Stimulated activated CD4-positive, alpha-beta T cell treated with anti-CD3 and anti-CD28 coated beads, Interleukin-12 subunit alpha, Interleukin-12 subunit beta, amount 100 ng/mL, for 4 hours (primary cell): ENCODE data around the gene EAF1.
"Not testable (repeated sequence)": the region's sequence is repeated elsewhere in the genome, so short reads cannot be mapped to it uniquely, and the experiment has no call there.

Experiments used
- DNase-seq: peaks from one replicate; pipeline ENCODE4 v3.0.0-alpha.2; 2020

The EAF1 gene

DNA sequence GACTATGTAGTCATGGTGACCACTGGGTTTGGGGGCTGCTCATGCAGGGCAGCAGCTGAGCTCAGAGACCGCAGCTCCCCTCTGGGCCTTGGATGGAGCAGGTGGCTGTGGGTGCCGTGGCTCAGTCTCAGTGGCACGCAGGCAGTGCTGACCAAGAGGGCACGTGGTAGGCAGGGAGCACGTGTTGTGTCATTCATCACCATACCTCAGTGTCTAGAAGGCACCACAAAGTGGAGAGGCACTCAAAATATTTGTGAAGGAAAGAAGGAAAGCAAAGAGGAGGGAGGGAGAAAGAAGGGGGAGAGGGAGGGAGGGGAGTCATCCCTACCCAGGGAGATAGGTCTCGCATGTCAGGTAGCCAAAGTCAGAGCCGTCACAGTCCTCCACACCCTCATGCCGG, 26.1 kb downstream of the EAF1 start:
- DNase-seq = no peak

DNA sequence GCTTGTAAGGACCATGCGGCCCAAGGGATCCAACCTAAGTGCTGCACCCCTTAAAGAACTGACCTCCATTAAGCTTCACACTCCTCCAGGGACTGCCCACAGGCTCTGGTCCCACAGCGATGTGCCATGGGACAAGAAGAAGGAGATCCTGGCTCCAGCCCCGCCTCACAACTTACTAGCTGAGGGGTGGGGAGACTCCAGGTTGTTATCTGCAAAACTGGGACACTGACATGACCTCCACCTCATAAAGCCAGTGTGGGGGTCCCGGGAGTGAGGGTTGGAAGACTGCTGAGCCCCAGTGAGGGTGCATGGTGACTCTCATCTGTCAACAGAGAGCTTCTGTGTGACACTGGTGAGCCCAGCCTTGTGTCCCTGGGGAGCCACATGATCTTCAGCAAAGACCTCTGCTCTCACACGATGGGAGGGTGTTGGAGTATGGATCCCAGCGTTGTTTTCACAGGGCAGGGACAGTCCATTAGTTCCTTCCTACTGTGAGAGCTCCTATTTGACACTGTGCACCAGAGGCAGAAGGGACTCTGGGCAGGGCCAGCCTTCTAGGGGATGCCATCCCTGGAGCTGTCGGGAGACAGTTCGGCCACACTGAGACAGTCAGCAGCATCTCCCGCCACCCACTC, 26.7 kb downstream of the EAF1 start:
- no peak for DNase-seq

- no peak for DNase-seq
These were observed 27.6 kb downstream of the EAF1 start for GRCh38 chr3:15454965-15455364.

DNA sequence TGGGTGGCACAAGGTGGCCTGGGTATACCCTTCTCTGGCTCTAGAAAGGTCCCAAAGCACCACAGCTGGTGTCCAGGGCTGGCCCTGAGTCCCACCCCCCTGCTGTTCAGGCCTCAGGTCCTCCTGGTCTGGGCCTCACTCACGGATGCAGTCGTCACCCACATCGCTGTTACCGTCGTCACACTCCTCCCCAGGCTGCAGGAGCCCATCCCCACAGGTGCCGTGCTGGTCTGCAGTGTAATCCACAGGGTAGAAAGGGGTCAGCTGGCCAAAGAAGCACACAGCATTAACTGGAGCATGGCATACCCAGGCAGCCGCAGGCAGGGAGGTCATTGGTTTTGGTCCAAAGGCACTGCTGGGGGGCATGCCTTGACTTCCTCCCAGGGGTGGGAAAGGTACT, 28.4 kb downstream of the EAF1 start:
- no peak for DNase-seq

DNA sequence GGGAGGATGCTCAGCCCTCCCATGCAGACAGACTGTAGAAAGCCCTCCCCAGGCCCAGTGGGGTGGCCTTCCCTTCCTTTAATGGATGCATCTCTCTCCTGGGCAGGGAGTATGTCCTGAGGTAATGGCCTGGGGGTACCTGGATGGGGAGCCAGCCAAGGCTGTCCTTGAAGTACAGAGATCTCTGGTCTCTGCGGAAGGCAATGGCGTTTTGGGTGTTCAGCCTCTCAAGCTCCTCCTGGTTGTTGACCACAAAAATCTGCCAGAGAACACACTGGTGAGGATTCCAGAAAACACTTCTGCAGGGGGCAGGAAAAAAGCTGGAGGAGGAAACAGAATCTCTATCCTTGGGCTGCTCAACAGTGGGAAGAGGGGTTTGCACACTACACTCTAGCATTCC, 28.9 kb downstream of the EAF1 start:
- no peak for DNase-seq

DNA sequence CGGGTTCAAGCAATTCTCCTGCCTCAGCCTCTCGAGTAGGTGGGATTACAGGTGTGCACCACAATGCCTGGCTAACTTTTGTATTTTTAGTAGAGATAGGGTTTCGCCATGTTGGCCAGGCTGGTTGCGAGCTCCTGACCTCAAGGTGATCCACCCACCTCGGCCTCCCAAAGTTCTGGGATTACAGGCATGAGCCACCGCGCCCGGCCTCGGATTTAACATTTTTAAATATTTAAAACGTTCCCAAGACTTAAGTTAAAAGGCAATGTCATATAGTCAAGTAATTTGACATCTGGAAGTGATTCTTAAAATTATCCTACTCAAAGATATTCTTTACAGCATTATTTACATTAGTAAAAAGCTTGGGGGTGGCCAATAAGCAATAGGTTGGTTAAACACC, 29.5 kb downstream of the EAF1 start:
- not testable (repeated sequence) for DNase-seq

DNA sequence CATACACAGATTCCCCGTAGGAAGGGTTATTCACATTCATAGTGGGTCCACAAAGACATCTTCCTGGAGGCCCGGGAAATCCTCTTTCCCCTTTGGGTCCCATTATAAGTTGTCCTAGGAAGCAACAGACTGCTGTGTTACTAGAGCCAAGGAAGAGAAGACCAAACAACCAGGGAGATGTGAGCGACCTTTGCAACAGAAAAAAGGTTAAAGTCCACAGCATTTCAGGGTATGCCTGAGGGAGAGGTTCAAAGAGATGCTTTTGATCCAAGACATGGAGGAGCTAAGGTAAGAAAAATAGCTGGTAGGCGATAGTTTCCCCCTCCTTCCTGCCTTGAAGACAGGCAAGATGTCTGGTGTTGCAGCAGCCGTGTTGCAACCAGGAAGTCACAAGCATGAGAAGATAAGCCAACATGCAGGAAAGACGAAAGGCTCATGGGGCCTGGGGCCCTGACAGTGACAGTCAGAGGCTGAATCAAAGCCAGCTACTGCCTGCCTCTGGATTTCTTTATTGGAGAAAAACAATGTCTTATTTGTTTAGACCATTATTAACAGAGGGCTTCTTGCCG, 30.9 kb downstream of the EAF1 start:
- no peak for DNase-seq

- DNase-seq = no peak
These were observed 33.6 kb downstream of the EAF1 start for GRCh38 chr3:15460891-15461531.

- DNase-seq = no peak
These were observed 35.1 kb downstream of the EAF1 start for GRCh38 chr3:15462451-15462850.

GRCh38 chr3:15465876-15466585, 38.6 kb downstream of the EAF1 start:
- DNase-seq = no peak

DNA sequence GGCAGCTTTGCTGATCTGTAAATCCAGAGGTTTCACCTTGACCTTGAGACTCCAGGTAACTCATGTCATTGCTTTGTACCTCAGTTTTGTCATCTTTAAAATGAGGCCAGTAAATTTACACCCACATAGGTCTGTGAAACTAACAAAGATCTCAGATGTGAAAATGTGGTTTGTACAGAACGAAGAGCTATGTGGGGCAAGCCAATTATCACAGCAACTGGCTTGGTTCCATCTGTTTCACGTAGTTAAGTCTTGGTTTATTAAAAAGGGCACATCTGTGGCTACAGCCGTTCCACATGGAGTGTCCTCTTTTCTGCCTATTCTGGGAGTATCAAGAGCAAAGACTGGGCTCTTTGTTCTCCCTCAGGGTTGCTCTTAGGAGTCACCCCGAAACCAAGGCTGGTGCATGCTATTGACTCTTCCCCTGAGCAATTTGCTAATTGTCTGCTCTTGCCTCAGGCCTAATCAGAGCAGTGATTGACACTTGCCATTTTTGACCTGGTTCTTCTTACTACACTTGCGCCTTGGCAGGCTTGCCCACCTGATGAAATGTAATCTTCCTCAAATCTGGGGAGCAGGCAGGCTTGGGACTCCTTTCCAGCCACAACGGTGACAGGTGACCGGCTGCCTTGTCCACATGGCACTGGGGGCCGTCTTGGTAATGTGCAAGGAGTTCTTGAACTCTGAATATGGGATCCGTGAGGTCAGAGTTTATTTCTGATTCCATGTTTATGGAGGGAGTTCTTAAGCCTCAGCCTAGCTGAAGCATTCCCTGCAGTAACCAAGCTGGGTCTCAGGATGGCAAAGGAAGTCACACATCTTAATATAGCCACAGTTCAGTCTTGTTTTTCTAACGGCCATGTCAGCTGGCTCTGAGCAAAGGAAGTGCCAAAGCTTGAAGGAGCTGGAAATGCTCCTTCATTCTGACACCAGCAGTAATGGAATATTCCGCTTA, 40.1 kb downstream of the EAF1 start:
- no peak for DNase-seq

- no peak for DNase-seq
These were observed 42.9 kb downstream of the EAF1 start for GRCh38 chr3:15470261-15470660.

DNA sequence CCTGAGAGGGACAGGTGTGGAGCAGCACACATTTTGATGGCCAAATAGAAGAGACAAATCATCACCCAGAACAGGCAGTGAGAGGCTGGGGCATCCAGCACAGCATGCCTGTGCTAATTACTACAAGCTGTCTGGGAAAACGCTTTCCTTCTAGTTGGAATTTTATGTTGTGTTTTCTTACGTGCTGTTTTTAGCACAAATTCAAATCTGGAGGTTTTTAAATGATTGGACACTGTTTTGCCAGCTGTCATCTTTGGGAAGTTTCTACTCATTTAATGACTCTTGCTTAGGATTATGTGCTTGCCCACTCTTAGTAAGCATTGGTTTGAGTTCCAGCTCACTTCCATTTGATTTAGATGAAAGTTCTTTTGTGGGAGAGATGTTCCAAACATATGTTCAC, 43.5 kb downstream of the EAF1 start:
- DNase-seq = no peak

GRCh38 chr3:15471861-15472260, 44.5 kb downstream of the EAF1 start:
- DNase-seq = no peak

GRCh38 chr3:15475161-15475560, 47.8 kb downstream of the EAF1 start:
- no peak for DNase-seq

DNA sequence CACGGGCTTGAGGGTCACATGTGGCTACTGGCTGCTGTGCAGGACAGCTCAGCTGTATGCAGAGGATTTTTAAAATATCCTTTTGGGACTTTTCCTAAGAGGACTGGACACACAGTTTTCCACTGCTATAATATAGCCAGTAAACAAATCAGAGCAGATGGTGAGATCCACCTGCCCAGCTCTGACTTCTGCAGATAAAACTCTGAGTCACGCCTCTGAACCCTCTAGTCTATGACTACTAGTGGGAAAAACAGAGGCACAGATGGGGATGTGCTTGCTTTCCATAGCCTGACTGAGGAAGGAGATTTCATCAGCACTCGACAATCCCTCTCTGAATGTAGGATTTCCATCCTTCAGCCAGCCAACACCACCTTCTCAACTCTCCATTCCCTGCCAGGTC, 49.0 kb downstream of the EAF1 start:
- no peak for DNase-seq

GRCh38 chr3:15477951-15478639, 50.7 kb downstream of the EAF1 start:
- DNase-seq = no peak

DNA sequence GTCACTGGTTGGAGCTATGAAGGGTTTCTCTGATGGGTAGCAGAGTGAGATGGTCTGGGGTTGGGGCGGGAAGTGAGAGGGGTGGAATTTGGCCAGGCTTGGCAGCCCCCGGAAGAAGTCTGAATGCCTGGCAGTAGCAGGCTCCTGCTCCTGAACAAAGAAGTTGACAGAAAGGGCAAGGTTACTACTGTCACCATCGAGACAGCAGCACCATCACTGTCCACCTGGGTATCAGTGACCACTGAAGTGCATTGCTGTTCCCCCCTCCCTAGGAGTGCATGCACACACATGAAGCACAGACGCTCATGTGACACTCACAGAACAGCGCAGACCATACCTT, 51.2 kb downstream of the EAF1 start:
- DNase-seq = no peak

DNA sequence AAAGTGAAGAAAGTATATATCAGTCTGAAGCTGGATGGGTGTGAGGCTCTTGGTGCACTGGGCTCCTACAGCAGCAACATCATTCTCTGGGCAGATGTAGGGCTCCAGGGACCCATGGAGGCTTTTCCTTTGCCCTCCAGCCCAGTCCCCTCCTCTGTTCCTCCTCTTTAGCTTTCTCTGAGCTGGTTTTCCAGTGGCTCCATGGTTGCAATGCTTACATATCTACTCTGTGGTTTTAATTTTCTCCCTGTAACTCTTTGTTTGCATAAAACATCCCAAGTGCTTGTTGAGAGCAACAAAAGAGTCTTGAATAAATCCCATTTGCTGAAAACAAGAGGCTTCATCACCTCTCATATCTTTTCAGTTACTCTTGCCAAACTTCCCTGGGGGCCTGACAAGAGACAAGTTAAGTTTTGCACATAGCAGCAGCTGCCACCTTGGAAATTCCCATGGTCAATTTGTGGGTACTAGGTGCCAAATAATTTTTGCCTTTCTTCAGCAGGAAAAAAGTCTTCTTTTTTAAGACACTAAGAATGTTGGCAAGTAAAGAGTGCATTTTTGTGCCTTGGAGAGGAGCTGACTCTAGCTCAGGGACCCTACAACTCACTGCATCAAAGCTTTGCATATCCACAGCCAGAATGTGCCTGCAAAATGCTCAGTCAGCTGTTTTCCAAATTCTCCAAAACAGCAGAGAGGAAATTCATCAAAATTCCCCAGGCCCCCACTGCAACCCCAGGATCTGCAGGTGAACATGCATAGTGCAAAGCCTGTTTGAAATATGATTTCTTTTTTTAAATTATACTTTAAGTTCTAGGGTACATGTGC, 52.2 kb downstream of the EAF1 start:
- DNase-seq = no peak

DNA sequence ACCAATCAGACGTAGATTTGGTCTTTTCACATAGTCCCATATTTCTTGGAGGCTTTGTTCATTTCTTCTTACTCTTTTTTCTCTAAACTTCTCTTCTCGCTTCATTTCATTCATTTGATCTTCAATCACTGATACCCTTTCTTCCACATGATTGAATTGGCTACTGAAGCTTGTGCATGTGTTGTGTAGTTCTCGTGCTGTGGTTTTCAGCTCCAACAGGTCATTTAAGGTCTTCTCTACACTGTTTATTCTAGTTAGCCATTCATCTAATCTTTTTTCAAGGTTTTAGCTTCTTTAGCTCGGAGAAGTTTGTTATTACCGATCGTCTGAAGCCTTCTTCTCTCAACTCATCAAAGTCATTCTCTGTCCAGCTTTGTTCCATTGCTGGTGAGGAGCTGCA, 57.2 kb downstream of the EAF1 start:
- not testable (repeated sequence) for DNase-seq

GRCh38 chr3:15486020-15486419, 58.6 kb downstream of the EAF1 start:
- DNase-seq = no peak

- DNase-seq = no peak
These were observed 59.6 kb downstream of the EAF1 start for GRCh38 chr3:15486979-15487378.
